Activated T-helper 1 cell treated with anti-CD3 and anti-CD28 coated beads, Interleukin-2, amount 50 U/mL, for 16 hours (primary cell): ENCODE results near the gene FBP2.
"Not testable (repeated sequence)": the region's sequence is repeated elsewhere in the genome, so short reads cannot be mapped to it uniquely, and the experiment has no call there.

Experiments used
- DNase-seq, 2 donors: peaks; one replicate each; pipeline ENCODE4 v3.0.0-alpha.2; 2020; ENCODE audit warnings: low read depth in 1 of 2, low spot score in 1 of 2

FBP2 gene

DNA sequence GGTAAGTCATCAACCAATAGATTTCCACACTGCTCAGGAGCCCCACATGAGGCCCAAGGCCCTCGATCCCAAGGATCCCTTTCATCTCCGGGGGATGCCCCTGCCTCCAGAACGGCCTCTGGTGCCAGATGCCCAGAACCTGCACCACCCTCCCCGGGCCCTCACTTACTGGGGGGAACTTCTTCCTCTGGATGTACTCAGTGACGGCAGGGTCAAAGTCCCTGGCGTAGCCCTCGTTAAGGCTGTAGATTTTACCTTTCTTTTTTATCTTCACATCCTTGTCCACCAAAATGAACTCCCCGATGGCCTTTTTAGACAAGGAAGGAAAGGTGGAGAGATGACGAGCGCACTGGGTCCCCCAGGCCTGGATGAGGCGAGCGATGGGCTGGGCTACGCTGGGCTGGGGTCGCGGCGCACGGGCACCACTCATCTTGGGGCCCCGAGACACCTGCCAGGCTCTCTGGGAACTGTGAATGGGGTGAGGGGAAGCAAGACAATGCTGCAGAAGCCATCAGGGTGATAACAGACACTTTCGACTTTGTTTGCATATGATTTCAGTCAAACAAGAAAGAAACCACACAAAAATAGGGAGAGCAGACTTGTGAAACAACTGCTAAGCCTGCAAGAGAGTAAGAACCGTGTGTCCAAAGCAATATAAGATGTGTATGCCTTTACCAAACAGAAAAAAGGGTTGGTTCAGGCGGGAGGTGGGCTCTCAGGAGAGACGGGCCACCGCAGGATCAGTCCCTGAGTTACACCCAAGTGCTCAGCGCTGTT, 13.2 kb upstream of the FBP2 start:
- no peak for DNase-seq

DNA sequence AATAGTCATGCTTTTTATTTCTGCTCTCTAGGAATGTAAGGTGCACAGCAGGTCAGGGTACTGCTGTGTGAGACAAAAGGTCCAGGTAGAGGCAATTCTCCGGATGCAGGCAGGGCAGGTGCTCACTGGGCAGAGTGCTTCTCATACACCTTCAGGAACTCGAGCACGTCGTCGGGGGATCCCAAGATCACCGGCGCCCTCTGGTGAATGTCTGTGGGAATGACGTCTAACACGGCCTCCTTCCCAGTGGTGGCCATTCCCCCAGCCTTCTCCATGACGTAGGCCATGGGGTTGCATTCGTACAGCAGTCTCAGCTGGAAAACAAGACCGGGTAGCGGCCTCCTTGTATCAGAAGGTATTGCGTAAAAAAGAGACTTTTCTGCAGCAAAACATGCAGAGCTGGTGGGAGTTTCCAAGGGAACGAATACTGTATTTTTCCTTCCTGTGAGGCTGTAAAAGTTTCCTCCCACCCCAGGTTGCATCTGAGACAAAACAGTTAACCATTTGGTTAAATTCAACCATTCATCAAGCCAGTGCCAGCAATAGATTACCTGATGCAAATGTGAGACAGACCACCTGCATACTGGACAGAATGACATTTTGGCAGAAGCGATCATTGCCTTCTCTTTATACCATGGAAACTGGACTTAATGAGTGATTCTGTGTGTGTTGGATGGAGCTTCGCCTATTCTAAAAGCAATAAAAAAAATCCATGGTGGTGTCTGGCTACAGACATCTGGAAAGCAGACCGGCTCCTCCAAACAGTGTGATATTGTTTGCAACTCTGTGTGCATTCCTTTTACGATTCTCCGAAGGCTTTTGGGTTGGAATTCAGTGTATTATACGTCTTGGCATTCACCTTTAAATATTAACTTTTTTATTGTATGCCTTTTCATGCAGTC, 9.9 kb upstream of the FBP2 start:
- DNase-seq: peak; percentile 30 to 37

- DNase-seq: no peak
These were observed 9.0 kb upstream of the FBP2 start for GRCh38 chr9:94602666-94603065.

DNA sequence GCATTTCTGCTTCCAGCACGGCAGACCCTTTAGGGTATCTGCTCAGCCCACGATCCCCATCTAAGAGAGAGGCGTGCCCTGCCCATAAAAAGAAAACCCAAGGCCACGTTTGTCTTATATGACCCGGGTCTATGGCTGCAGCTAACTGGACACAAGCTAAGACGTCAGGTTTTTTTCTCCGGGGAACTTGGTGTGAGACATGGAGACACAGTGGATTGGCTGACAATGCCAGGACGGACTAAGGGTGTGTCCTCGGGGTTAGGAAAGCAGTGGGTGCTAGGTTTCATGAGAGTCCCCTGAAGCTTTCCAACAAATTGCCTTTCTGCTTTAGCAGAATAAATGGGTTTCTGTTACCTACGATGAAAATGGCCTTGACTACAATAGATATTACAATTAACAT, 7.1 kb upstream of the FBP2 start:
- DNase-seq: no peak

GRCh38 chr9:94600258-94600657, 6.6 kb upstream of the FBP2 start:
- DNase-seq: no peak

DNA sequence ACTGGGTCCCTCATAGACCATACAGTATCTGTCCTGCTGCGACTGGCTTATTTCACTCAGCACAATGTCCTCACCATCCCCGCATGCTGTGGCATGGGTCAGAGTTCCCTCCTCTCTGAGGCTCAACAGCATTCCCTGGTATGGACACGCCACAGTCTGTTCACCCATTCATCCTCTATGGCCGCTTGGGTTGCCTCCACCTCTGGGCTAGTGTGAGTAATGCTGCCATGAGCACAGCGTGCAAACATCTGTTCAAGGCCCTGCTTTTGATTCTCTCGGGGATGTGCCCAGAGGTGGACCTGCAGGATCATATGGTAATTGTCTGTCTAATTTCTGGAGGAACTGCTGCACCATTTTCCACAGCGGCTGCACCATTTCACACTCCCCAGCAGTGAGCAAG, 5.5 kb upstream of the FBP2 start:
- no peak for DNase-seq

- DNase-seq: not testable (repeated sequence)
These were observed 941 bp downstream of the FBP2 start for GRCh38 chr9:94592683-94593082.

DNA sequence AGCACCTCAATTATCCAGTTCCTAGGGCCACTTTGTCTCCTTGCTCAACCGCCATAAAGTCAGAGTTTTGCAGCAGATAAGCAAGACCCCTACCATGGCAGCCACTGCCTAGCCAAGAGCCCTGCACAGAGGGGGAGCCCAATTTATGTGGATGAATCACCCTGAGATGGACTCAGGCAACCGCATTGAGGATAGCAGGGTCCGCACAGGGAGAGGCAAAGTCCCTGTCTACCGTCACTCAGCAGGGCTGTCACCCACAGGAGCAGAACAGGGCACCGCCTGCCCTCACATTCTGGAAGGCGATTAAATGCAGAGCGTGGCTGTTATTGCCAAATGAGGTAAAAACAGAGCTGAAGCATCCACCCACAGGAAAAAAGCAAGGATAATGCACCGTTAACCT, 1.7 kb downstream of the FBP2 start:
- DNase-seq: no peak

DNA sequence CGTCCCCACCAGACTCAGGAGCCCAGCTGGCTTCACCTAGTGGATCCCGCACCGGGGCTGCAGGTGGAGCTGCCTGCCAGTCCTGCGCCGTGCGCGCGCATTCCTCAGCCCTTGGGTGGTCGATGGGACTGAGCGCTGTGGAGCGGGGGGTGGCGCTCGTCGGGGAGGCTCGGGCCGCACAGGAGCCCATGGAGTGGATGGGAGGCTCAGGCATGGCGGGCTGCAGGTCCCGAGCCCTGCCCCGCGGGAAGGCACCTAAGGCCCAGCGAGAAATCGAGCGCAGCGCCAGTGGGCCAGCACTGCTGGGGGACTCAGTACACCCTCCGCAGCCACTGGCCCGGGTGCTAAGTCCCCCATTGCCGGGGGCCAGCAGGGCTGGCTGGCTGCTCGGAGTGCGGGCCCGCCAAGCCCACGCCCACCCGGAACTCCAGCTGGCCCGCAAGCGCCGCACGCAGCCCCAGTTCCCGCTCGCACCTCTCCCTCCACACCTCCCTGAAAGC, 2.5 kb downstream of the FBP2 start:
- not testable (repeated sequence) for DNase-seq

GRCh38 chr9:94588681-94589080, 4.9 kb downstream of the FBP2 start:
- no peak for DNase-seq

- DNase-seq: no peak
These were observed 6.8 kb downstream of the FBP2 start for GRCh38 chr9:94586814-94587213.

GRCh38 chr9:94586316-94586715, 7.3 kb downstream of the FBP2 start:
- no peak for DNase-seq

- DNase-seq: no peak
These were observed 9.1 kb downstream of the FBP2 start for GRCh38 chr9:94584555-94584954.

DNA sequence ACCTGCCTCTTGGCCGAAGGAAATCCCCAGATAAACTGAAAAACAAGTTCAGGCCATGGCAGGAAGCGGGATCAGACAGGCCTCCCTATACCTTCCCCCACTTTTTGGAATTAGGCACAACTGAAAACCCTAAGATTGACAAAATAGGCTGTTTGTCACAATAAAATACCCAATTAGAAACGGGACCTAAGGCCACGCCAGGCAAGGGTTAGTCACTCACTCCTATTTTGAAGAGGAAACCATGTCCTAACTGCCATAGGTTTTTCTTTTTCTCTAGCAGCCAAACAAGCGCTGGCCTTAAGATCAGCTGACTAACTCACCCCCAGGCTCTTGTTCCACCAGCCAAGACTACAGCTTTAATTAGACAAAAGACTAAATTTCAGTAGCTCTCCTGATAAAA, 11.9 kb downstream of the FBP2 start:
- DNase-seq: no peak

- DNase-seq: no peak
These were observed 16.1 kb downstream of the FBP2 start for GRCh38 chr9:94577571-94577970.

- no peak for DNase-seq
These were observed 16.6 kb downstream of the FBP2 start for GRCh38 chr9:94577036-94577435.

GRCh38 chr9:94576131-94576530, 17.5 kb downstream of the FBP2 start:
- no peak for DNase-seq

DNA sequence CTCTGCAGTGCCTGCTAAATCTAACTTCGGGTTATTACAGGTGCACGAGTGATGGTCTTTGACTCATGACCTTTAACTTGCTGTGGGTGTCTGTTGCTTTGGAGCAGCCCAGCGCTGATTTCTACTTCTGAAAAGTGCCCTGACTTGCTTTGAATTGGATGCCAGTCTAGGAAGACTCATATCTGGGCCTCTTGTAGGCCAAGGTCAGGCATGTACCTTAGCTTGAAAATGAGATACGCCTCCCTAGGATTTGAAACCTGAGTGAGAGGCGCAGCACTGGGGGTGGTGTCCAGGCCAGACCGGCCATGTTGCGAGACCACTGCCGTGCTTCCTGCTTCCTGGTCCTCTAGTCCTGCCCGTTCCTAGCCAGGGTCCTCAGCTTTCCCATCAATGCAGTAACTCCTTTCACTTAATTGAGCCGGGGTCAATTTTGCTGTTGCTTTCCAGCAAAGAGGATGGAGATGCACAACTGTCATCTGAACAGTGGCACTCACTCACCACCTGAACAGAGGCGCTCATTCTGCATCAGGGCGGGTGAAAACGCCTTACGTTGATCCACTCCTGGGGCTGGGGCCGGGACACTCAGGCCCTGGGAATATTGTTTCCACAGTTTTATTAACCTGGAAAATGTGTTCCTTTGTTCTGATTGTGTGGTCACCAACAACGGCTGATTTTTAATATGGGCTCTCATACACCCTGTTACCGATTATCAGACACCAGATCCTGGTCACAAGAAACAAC, 24.5 kb downstream of the FBP2 start:
- no peak for DNase-seq

DNA sequence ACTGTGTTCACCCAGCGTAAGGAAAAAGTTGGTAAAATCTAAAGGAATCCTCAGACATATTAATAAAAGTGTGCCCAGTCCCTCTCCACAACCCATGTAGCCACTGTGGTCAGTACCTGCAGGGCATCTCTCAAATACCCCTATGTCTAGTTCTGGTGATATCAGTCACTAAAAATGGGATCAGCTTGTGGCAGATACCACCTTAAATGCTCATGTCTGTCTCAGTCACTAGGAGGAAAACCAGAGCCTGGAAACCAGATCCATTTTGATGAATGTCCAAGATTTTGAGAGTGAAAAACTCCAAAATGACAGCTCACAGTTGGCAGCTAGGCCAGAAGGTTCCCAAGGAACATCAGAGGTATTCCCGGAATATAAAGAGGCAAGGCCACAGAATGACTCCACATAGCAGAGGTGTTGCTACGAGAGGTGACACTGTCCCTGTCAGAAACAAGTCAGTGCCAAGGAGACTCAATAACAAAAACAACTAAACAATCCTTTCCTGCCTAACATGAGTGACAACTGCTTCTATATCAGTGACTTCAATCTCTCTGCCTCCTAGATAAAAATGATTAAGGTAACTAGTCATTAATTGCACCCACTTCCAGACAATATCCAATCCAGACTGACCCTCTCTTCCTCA, 25.3 kb downstream of the FBP2 start:
- DNase-seq: no peak

DNA sequence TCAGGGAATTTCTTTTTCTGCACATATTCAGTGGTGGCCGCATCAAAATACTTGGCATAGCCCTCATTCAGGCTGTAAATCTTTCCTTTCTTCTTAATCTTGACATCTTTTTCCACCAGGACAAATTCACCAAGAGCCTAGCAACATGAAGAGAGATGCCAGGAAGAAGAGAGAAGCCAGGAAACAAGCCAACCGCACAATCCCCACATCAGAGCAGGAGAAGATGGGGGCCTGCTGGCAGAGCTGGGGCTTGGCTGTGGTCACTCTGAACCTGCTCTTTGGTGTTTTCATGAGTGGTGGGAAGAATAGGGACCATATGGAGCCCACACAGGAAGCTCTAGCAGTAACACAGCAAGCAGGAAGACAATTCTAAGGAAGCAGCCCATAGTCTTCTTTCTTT, 26.4 kb downstream of the FBP2 start:
- no peak for DNase-seq

DNA sequence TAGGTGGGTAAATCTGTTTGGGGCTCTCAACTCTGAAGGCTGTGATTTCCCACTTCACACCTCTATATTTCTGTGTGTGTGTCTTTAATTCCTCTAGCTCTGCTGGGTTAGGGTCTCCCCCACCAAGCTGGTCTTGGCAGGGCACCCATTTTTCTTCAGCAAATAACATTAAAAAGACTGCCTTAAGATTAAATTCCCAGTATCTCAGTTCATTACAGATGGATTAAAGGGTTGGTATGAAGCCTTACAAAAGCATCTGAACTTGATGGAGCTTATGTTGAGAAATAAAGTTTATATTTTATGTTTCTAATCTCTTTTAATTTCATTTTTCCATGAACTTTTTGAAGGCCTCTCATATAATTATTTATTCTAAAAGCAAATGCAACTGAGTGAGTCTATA, 27.1 kb downstream of the FBP2 start:
- no peak for DNase-seq
